ENCODE results near the gene PARP14.

DNA sequence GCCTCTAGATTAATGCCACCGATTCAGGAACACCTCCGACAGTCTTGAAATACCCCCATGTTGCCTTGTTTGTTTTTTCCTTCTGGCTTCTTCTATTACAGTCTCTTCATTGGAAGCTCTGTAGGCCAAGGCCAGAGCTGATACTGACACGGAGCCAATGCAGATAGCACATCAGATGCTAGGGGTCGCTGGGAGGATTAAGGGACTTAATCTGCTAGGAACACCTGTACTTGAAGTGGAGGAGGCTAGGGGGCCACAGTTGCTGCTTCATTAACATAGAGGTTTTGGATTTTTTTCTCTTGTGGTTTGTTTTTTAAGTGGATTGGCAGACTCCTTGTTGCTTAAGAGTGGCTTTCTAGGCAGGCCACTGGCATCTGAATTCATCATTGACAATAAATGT is 49.6 kb downstream of the PARP14 start:
- TF ChIP-seq, protein P1, sequence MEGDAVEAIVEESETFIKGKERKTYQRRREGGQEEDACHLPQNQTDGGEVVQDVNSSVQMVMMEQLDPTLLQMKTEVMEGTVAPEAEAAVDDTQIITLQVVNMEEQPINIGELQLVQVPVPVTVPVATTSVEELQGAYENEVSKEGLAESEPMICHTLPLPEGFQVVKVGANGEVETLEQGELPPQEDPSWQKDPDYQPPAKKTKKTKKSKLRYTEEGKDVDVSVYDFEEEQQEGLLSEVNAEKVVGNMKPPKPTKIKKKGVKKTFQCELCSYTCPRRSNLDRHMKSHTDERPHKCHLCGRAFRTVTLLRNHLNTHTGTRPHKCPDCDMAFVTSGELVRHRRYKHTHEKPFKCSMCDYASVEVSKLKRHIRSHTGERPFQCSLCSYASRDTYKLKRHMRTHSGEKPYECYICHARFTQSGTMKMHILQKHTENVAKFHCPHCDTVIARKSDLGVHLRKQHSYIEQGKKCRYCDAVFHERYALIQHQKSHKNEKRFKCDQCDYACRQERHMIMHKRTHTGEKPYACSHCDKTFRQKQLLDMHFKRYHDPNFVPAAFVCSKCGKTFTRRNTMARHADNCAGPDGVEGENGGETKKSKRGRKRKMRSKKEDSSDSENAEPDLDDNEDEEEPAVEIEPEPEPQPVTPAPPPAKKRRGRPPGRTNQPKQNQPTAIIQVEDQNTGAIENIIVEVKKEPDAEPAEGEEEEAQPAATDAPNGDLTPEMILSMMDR (IDR thresholded peaks at IDR 0.05): no peak
- TF ChIP-seq POLR2A (IDR thresholded peaks at IDR 0.05): no peak
- TF ChIP-seq POLR2AphosphoS5 (IDR thresholded peaks at IDR 0.05): no peak

All from breast epithelium (tissue), 3 donors.